WTC11 (cell line): ENCODE measurements around the gene DCK. TPM values are rescaled to one million over a fixed set of nuclear protein-coding genes. Genes with fewer than 3 reads are reported as not detected.

Experiments
- ATAC-seq: fragments of 200-7000 bp; cut with Tn5 transposase; 2 replicates; pipeline ENCODE4 v1.10.0; 2021; ENCODE audit warnings: mild to moderate bottlenecking, moderate library complexity
- CTCF ChIA-PET: fragments of 300-600 bp; sonication (Branson Sonifier 250); formaldehyde crosslinking; loops from one replicate; lab custom pipeline; 2021; ENCODE audit warnings: antibody characterized with exemption; lab: Charles Lee
- POLR2A ChIA-PET: fragments of 350-600 bp; sonication (Branson Sonifier 250); formaldehyde crosslinking; loops from one replicate; lab custom pipeline; 2021; ENCODE audit warnings: antibody characterized with exemption; lab: Charles Lee
- DNase-seq: peaks from one replicate; pipeline ENCODE4 v3.0.0; 2021; ENCODE audit warnings: low spot score
- H3K27ac Mint-ChIP-seq: 2 replicates; pipeline ENCODE4 v1.8.0; 2021; ENCODE audit warnings: mixed read lengths
- H3K27me3 Mint-ChIP-seq: 2 replicates; pipeline ENCODE4 v1.8.0; 2021; ENCODE audit warnings: low read depth, mild to moderate bottlenecking, moderate library complexity, mixed read lengths
- H3K36me3 Mint-ChIP-seq: 2 replicates; pipeline ENCODE4 v1.8.0; 2021; ENCODE audit warnings: mixed read lengths
- H3K4me1 Mint-ChIP-seq: 2 replicates; pipeline ENCODE4 v1.8.0; 2022; ENCODE audit warnings: mixed read lengths
- H3K4me3 Mint-ChIP-seq: 2 replicates; pipeline ENCODE4 v1.8.0; 2021; ENCODE audit warnings: mild to moderate bottlenecking, moderate library complexity, mixed read lengths
- H3K9me3 Mint-ChIP-seq: 2 replicates; pipeline ENCODE4 v1.8.0; 2021; ENCODE audit warnings: mixed read lengths
- AFF4 ChIP-seq: sonication (generic); formaldehyde crosslinking; IDR thresholded peaks from 2 replicates; pipeline ENCODE4 v1.8.1; 2023; ENCODE audit warnings: mild to moderate bottlenecking, missing genetic modification reagents, borderline replicate concordance
- AR ChIP-seq: fragments of 250-450 bp; sonication (Bioruptor Pico); IDR thresholded peaks from 2 replicates; pipeline ENCODE4 v1.9.0; 2021; ENCODE audit warnings: mild to moderate bottlenecking
- ATF3 ChIP-seq: sonication (generic); formaldehyde crosslinking; conservative IDR thresholded peaks from 2 replicates; pipeline ENCODE4 v1.8.1; 2022; ENCODE audit warnings: mild to moderate bottlenecking, missing genetic modification reagents
- ETV6 ChIP-seq: sonication (generic); formaldehyde crosslinking; IDR thresholded peaks from 2 replicates; pipeline ENCODE4 v1.8.1; 2022; ENCODE audit warnings: mild to moderate bottlenecking, missing genetic modification reagents
- GABPB1 ChIP-seq: sonication (generic); formaldehyde crosslinking; IDR thresholded peaks from 2 replicates; pipeline ENCODE4 v1.8.1; 2023; ENCODE audit warnings: mild to moderate bottlenecking, missing genetic modification reagents
- GTF2I ChIP-seq: fragments of 250-450 bp; sonication (Bioruptor Pico); conservative IDR thresholded peaks from 2 replicates; pipeline ENCODE4 v1.4.0; 2021; ENCODE audit warnings: mild to moderate bottlenecking
- SOX15 ChIP-seq: fragments of 250-450 bp; sonication (Bioruptor Pico); IDR thresholded peaks from 2 replicates; pipeline ENCODE4 v1.9.0; 2021; ENCODE audit warnings: mild to moderate bottlenecking
- SP1 ChIP-seq: sonication (generic); formaldehyde crosslinking; conservative IDR thresholded peaks from 2 replicates; pipeline ENCODE4 v1.8.1; 2022; ENCODE audit warnings: missing genetic modification reagents
- TEAD1 ChIP-seq: sonication (generic); formaldehyde crosslinking; IDR thresholded peaks from 2 replicates; pipeline ENCODE4 v1.8.0; 2022; ENCODE audit warnings: mild to moderate bottlenecking, missing genetic modification reagents
- TP53 ChIP-seq: sonication (generic); formaldehyde crosslinking; IDR thresholded peaks from 2 replicates; pipeline ENCODE4 v1.8.1; 2023; ENCODE audit warnings: mild to moderate bottlenecking, missing genetic modification reagents
- ZNF138 ChIP-seq: sonication (generic); formaldehyde crosslinking; conservative IDR thresholded peaks from 2 replicates; pipeline ENCODE4 v1.8.1; 2022; ENCODE audit warnings: mild to moderate bottlenecking, moderate library complexity, missing genetic modification reagents
- ZNF219 ChIP-seq: sonication (generic); formaldehyde crosslinking; IDR thresholded peaks from 2 replicates; pipeline ENCODE4 v1.8.0; 2023; ENCODE audit warnings: missing genetic modification reagents, mild to moderate bottlenecking, borderline replicate concordance
- ZNF232 ChIP-seq: sonication (generic); formaldehyde crosslinking; IDR thresholded peaks from 2 replicates; pipeline ENCODE4 v1.8.0; 2022; ENCODE audit warnings: mild to moderate bottlenecking, missing genetic modification reagents
- ZNF317 ChIP-seq: sonication (generic); formaldehyde crosslinking; IDR thresholded peaks from 2 replicates; pipeline ENCODE4 v1.8.1; 2023; ENCODE audit warnings: low read depth, mild to moderate bottlenecking, moderate library complexity, missing genetic modification reagents, borderline replicate concordance
- ZNF512 ChIP-seq: sonication (generic); formaldehyde crosslinking; IDR thresholded peaks from 2 replicates; pipeline ENCODE4 v1.8.1; 2022; ENCODE audit warnings: missing genetic modification reagents, borderline replicate concordance
- total RNA-seq: library from RNA; stranded (reverse); gene quantifications from 3 replicates; pipeline ENCODE4 v1.2.3, GENCODE V29; 2021
- TF ChIP-seq, protein P1 (sequence below): fragments of 250-450 bp; sonication (Bioruptor Pico); conservative IDR thresholded peaks from 2 replicates; pipeline ENCODE4 v1.9.0; 2021; ENCODE audit warnings: mild to moderate bottlenecking
- TF ChIP-seq, protein P2 (sequence below): fragments of 250-450 bp; sonication (Bioruptor Pico); IDR thresholded peaks from 2 replicates; pipeline ENCODE4 v1.9.0; 2021; ENCODE audit warnings: mild to moderate bottlenecking

Gene DCK
- total RNA-seq, 1 experiment from 2014 or later, result 15.0 TPM

- POLR2A ChIA-PET, result no interaction called here
- CTCF ChIA-PET, result interaction anchor here (1.9 kb wide), 1 partner anchor 56 kb away, joined by 4 read pairs; no protein-coding TSS in a partner anchor
- Mint-ChIP-seq H3K27me3 (no peaks in the 10 kb centered on the region; the same call in 1 of the 2 replicates), H3K4me3 (no peak overlapping the region), H3K36me3 (no peaks in the 10 kb centered on the region), H3K4me1 (peaks cover 26% of the 10 kb centered on the region), H3K27ac (no peak overlapping the region), H3K9me3 (no peaks in the 10 kb centered on the region)
- DNase-seq (no peak), ATAC-seq (no peak)
- TF ChIP-seq, protein P1, sequence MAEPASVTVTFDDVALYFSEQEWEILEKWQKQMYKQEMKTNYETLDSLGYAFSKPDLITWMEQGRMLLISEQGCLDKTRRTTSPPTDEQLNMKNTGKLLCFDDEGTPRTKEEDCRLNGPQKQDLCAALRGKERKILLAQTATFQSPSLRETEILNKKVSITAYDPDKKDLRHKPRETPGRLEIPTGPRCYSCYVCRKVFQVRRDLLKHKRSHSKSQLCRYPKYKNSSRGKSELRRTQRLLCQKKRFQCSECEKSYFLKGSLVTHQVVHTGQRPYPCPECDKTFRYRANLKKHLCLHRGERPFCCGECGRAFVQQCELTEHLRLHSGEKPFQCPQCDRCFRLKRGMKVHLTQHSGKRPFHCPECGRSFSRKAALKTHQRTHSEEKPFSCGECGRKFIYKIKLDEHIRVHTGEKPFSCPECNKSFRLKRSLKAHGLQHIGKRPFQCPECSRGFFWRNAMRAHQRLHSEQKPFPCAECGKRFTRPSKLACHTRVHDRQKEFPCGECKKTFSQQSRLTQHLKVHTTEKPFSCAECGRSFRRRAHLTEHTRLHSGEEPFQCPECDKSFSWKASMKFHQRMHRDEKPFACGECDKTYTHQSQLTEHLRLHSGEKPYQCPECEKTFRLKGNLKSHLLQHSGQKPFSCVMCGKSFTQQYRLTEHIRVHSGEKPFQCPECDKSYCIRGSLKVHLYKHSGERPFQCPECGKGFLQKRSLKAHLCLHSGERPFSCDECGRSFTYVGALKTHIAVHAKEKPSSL, result no peak
- TF ChIP-seq ZNF317 (no peak), ZNF219 (CRISPR knock-in tag) (no peak), TP53 (CRISPR knock-in tag) (no peak), SOX15 (CRISPR knock-in tag) (no peak), AR (CRISPR knock-in tag) (no peak), ZNF138 (CRISPR knock-in tag) (no peak), ATF3 (CRISPR knock-in tag) (no peak)
- TF ChIP-seq, protein P2, sequence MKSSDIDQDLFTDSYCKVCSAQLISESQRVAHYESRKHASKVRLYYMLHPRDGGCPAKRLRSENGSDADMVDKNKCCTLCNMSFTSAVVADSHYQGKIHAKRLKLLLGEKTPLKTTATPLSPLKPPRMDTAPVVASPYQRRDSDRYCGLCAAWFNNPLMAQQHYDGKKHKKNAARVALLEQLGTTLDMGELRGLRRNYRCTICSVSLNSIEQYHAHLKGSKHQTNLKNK (CRISPR knock-in tag), result no peak
Measured at GRCh38 chr4:70954032-70954431, 39.4 kb upstream of the DCK start.

DNA sequence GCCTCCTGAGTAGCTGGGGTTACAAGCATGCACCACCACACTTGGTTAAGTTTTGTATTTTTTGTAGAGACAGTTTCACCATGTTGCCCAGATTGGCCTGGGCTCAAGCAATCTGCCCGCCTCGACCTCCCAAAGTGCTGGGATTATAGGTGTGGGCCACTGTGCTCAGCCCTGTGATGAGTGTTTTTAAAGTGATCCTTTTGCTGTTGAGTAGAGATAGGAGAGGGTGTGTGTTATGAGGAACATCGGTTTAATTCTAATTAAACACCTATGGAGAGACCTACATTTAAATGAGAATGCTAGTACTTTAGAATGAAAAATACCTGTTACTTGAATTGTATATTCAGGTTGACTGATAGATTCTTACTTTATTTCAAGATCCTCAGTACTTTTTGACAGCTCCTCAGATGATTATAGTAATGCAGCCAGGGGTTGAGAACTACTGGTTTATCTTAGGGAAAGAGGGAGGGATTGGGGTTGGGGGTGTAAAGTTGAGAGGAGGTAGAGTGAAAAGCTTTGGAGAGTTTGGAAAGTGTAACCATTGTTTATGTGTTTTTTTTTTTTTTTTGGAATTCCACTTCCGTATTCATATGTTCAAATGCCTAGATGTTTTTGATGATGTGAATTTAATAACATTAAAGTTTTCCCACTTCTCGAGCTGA, 36.8 kb upstream of the DCK start:
- CTCF ChIA-PET, result interaction anchor here (0.7 to 1.4 kb wide), 2 partner anchors 16 to 355 kb away, joined by 3 to 6 read pairs; no protein-coding TSS in a partner anchor
- DNase-seq, result no peak
- H3K9me3 Mint-ChIP-seq, result no peaks in the 10 kb centered on the region
- peak overlapping the region; percentile 84 for H3K27ac Mint-ChIP-seq
- H3K27me3 Mint-ChIP-seq, result no peaks in the 10 kb centered on the region
- H3K36me3 Mint-ChIP-seq, result peaks cover 3% of the 10 kb centered on the region
- POLR2A ChIA-PET, result no interaction called here
- peak; percentile 69 for ATAC-seq
- peaks cover 16% of the 10 kb centered on the region for H3K4me1 Mint-ChIP-seq
- H3K4me3 Mint-ChIP-seq, result peak overlapping the region; percentile 8
- TF ChIP-seq ZNF512 (CRISPR knock-in tag), result no peak
- TF ChIP-seq, all 79 proteins: peak for 0

GRCh38 chr4:70958681-70959080, 34.8 kb upstream of the DCK start:
- no peak for DNase-seq
- no peak overlapping the region for H3K27ac Mint-ChIP-seq
- ATAC-seq, result no peak
- no peak for TF ChIP-seq GABPB1 (CRISPR knock-in tag)
- TF ChIP-seq TEAD1, result no peak
- no peak for TF ChIP-seq ZNF232 (CRISPR knock-in tag)
- TF ChIP-seq SP1, result no peak
- TF ChIP-seq ETV6 (CRISPR knock-in tag), result no peak
- TF ChIP-seq GTF2I (CRISPR knock-in tag), result no peak
- TF ChIP-seq AFF4 (CRISPR knock-in tag), result no peak

More at GRCh38 chr4:70958681-70959080, 34.8 kb upstream of the DCK start:
- ChIA-PET POLR2A (interaction anchor here (1.3 kb wide), 1 partner anchor 56 kb away, joined by 3 read pairs; the partner anchor contains the start of gene MOB1B), CTCF (no interaction called here)
- Mint-ChIP-seq H3K36me3 (peaks cover 9% of the 10 kb centered on the region), H3K4me3 (no peak overlapping the region), H3K27me3 (no peaks in the 10 kb centered on the region), H3K9me3 (no peaks in the 10 kb centered on the region), H3K4me1 (peaks cover 16% of the 10 kb centered on the region)
